Measurements from ENCODE around the gene WWC2. TPM values are rescaled to one million over a fixed set of nuclear protein-coding genes. Genes with fewer than 3 reads are reported as not detected.

The WWC2 gene
- total RNA-seq, 4 donors from 2014 or later = 4.6 to 40.4 (median 9.5) TPM

DNA sequence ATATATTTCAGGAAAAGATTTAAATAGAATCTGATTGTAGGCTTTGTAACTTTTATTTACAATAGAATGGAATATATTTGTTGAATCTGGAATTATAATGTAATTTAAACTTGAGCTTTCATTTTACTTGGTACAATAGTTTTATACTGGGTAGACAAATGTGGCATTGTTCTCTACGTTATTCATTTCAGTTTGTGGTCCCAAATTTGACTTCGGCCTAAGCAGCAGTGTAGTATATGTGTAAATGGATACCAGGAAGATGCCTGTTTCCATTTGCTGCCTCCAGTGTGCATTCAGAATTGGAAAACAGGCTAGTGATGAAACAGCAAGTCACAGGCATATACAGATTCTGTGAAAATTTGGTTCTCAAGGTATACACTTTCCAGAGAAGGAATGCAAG, 143.2 kb downstream of the WWC2 start:
- Histone ChIP-seq H3K27ac (no peak overlapping the region), H3K4me3 (no peak overlapping the region), H3K4me1 (peaks cover 0 to 5% (median 0%) of the 10 kb centered on the region in 4 donors), H3K27me3 (no peaks in the 10 kb centered on the region), H3K9me3 (no peaks in the 10 kb centered on the region), H3K36me3 (no peaks in the 10 kb centered on the region)
- DNase-seq = no peak
- TF ChIP-seq CTCF (IDR thresholded peaks at IDR 0.05) = no peak
- no peak for TF ChIP-seq POLR2A (IDR thresholded peaks at IDR 0.05)

GRCh38 chr4:183244019-183244418, 145.0 kb downstream of the WWC2 start:
- Histone ChIP-seq H3K4me1 (peaks cover 0 to 5% (median 0%) of the 10 kb centered on the region in 4 donors), H3K9me3 (no peaks in the 10 kb centered on the region), H3K36me3 (no peaks in the 10 kb centered on the region), H3K27ac (no peak overlapping the region), H3K27me3 (no peaks in the 10 kb centered on the region), H3K4me3 (no peak overlapping the region)
- no peak for DNase-seq
- no peak for TF ChIP-seq POLR2A (IDR thresholded peaks at IDR 0.05)
- no peak for TF ChIP-seq CTCF (IDR thresholded peaks at IDR 0.05)

GRCh38 chr4:183244506-183244905, 145.4 kb downstream of the WWC2 start:
- peaks cover 0 to 5% (median 0%) of the 10 kb centered on the region in 4 donors for H3K4me1 ChIP-seq
- H3K9me3 ChIP-seq = no peaks in the 10 kb centered on the region
- H3K27ac ChIP-seq = no peak overlapping the region
- TF ChIP-seq CTCF (IDR thresholded peaks at IDR 0.05) = no peak
- TF ChIP-seq POLR2A (IDR thresholded peaks at IDR 0.05) = no peak
- no peaks in the 10 kb centered on the region for H3K36me3 ChIP-seq
- no peak overlapping the region for H3K4me3 ChIP-seq
- H3K27me3 ChIP-seq = no peaks in the 10 kb centered on the region
- no peak for DNase-seq

DNA sequence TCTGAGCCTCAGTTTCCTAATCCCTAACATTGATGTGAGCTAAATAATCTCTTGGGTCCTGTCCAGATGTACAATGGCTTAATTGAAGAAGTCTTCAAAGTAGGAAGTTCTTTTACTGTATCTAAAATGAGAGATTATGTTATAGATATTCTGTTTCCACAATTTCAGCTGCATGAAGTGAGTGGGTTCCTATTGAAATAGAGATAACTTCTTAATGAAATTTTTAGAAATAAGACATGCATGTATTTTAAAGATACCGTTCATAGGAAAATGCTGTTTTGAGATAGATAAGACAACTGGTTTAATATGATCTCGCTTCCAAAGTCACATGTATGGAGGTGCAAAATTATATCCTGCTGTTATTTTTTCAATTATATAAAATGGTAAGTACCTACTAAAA, 149.1 kb downstream of the WWC2 start:
- H3K27ac ChIP-seq = no peak overlapping the region
- H3K9me3 ChIP-seq = no peaks in the 10 kb centered on the region
- H3K27me3 ChIP-seq = no peaks in the 10 kb centered on the region
- DNase-seq = no peak
- no peaks in the 10 kb centered on the region for H3K4me1 ChIP-seq
- H3K36me3 ChIP-seq = no peaks in the 10 kb centered on the region
- H3K4me3 ChIP-seq = no peak overlapping the region
- TF ChIP-seq POLR2A (IDR thresholded peaks at IDR 0.05) = no peak
- no peak for TF ChIP-seq CTCF (IDR thresholded peaks at IDR 0.05)

GRCh38 chr4:183249854-183250253, 150.8 kb downstream of the WWC2 start:
- no peak overlapping the region for H3K27ac ChIP-seq
- no peaks in the 10 kb centered on the region for H3K36me3 ChIP-seq
- DNase-seq = no peak
- no peaks in the 10 kb centered on the region for H3K9me3 ChIP-seq
- TF ChIP-seq CTCF (IDR thresholded peaks at IDR 0.05) (peak in 3 of 6 experiments; percentile 40 to 54 (median 45)), POLR2A (IDR thresholded peaks at IDR 0.05) (no peak)
- H3K27me3 ChIP-seq = no peaks in the 10 kb centered on the region
- H3K4me1 ChIP-seq = no peaks in the 10 kb centered on the region
- no peak overlapping the region for H3K4me3 ChIP-seq

GRCh38 chr4:183250831-183251230, 151.8 kb downstream of the WWC2 start:
- no peaks in the 10 kb centered on the region for H3K27me3 ChIP-seq
- no peak overlapping the region for H3K4me3 ChIP-seq
- no peak for DNase-seq
- H3K4me1 ChIP-seq = no peaks in the 10 kb centered on the region
- no peak overlapping the region for H3K27ac ChIP-seq
- no peaks in the 10 kb centered on the region for H3K36me3 ChIP-seq
- TF ChIP-seq CTCF (IDR thresholded peaks at IDR 0.05) (no peak), POLR2A (IDR thresholded peaks at IDR 0.05) (no peak)
- H3K9me3 ChIP-seq = no peaks in the 10 kb centered on the region

All from Peyer's patch (tissue), 4 donors.